ENCODE results near the gene HYAL4.

HYAL4 gene

GRCh38 chr7:123905714-123906113 is 60.7 kb downstream of the HYAL4 start:
- TF ChIP-seq CTCF (IDR thresholded peaks at IDR 0.05), result no peak
- Histone ChIP-seq H3K27ac (no peak overlapping the region), H3K4me3 (no peak overlapping the region)
- no peak for DNase-seq (ENCODE audit: low spot score)

- DNase-seq (ENCODE audit: low spot score), result no peak
- no peak overlapping the region for H3K27ac ChIP-seq
- H3K4me3 ChIP-seq, result no peak overlapping the region
- TF ChIP-seq CTCF (IDR thresholded peaks at IDR 0.05), result no peak
Observed at GRCh38 chr7:123916240-123916724, 71.3 kb downstream of the HYAL4 start.

- no peak for DNase-seq (ENCODE audit: low spot score)
- H3K27ac ChIP-seq, result no peak overlapping the region
- no peak for TF ChIP-seq CTCF (IDR thresholded peaks at IDR 0.05)
Observed at GRCh38 chr7:123917878-123918277, 72.9 kb downstream of the HYAL4 start.

GRCh38 chr7:123918309-123918708 is 73.3 kb downstream of the HYAL4 start:
- Histone ChIP-seq H3K4me3 (no peak overlapping the region), H3K27ac (no peak overlapping the region)
- no peak for TF ChIP-seq CTCF (IDR thresholded peaks at IDR 0.05)
- no peak for DNase-seq (ENCODE audit: low spot score)

More at GRCh38 chr7:123917878-123918277, 72.9 kb downstream of the HYAL4 start:
- no peak overlapping the region for H3K4me3 ChIP-seq

GRCh38 chr7:123923599-123923998 is 78.6 kb downstream of the HYAL4 start:
- Histone ChIP-seq H3K27ac (no peak overlapping the region), H3K4me3 (no peak overlapping the region)
- no peak for TF ChIP-seq CTCF (IDR thresholded peaks at IDR 0.05)
- DNase-seq (ENCODE audit: low spot score), result no peak

GRCh38 chr7:123924941-123925340 is 80.0 kb downstream of the HYAL4 start, which contains the start of gene SPAM1:
TSS of gene SPAM1 (plus strand) at chr7:123925241. CDS start at chr7:123953571, 28,330 bp downstream.
- no peak for DNase-seq (ENCODE audit: low spot score)
- no peak within 1 kb of the TSS for H3K27ac ChIP-seq
- no peak within 1 kb of the TSS for H3K4me3 ChIP-seq
- TF ChIP-seq CTCF (IDR thresholded peaks at IDR 0.05), result no peak
